Bronchial epithelial cell (primary cell): ENCODE measurements around the gene AMDHD2. TPM values are rescaled to one million over a fixed set of nuclear protein-coding genes. Genes with fewer than 3 reads are reported as not detected.

Experiments
- DNase-seq: peaks from one replicate; pipeline ENCODE4 v3.0.0-alpha.2; 2010; ENCODE audit warnings: low read depth
- FAIRE-seq: peaks from 2 replicates; lab custom pipeline; 2011; peaks lifted over from hg19 to GRCh38; lab: Jason Lieb, UNC
- H3K27me3 ChIP-seq: 2 replicates; pipeline ENCODE4 v1.5.1; 2011; ENCODE audit warnings: low read length; ENCODE audit not compliant: control insufficient read depth, insufficient read depth
- H3K36me3 ChIP-seq: 2 replicates; pipeline ENCODE4 v1.5.1; 2011; ENCODE audit warnings: low read length; ENCODE audit not compliant: control insufficient read depth, insufficient read depth
- H3K4me3 ChIP-seq: 2 replicates; pipeline ENCODE4 v1.5.1; 2011; ENCODE audit warnings: mild to moderate bottlenecking, low read depth, low read length, control low read depth
- CTCF ChIP-seq: IDR thresholded peaks from 2 replicates; pipeline ENCODE4 v1.5.1; 2011; ENCODE audit warnings: mild to moderate bottlenecking, moderate library complexity, low read length, control low read depth, inconsistent platforms; ENCODE audit not compliant: insufficient read depth, severe bottlenecking
- total RNA-seq: library from RNA; depleted of rRNA; stranded (reverse); fragments of >200 nt; gene quantifications from 2 replicates; pipeline ENCODE4 v1.2.1, GENCODE V29; 2014

The AMDHD2 gene
- total RNA-seq, 1 donor from 2014 or later: 35.8 TPM

DNA sequence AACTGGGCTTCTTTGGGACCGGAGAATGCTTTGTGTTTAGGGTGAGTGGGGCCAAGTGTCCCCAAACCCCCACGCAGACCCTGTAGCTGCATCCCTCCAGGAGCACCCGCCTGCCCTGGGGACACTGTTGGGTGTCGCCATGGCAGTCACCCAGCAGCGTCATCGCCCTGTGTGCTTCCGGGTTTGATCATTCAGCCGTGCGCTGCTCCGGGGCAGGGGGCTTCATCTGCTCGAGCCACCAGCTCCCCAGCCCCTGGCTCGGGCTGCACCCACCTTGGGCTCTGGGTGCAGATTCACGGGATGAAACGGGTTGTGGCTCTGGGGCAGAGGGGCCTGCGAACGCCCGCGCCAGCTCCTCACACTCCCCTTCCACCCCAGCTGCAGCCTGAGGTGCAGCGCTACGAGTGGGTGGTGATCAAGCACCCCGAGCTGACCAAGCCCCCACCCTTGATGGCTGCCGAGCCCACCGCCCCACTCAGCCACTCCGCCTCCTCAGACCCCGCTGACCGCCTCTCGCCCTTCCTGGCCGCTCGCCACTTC lies 20.2 kb upstream of the AMDHD2 start:
- H3K27me3 ChIP-seq: no peaks in the 10 kb centered on the region
- no peak for TF ChIP-seq CTCF
- FAIRE-seq (no peak), DNase-seq (no peak)
- H3K4me3 ChIP-seq: no peak overlapping the region
- H3K36me3 ChIP-seq: peaks cover 6% of the 10 kb centered on the region

DNA sequence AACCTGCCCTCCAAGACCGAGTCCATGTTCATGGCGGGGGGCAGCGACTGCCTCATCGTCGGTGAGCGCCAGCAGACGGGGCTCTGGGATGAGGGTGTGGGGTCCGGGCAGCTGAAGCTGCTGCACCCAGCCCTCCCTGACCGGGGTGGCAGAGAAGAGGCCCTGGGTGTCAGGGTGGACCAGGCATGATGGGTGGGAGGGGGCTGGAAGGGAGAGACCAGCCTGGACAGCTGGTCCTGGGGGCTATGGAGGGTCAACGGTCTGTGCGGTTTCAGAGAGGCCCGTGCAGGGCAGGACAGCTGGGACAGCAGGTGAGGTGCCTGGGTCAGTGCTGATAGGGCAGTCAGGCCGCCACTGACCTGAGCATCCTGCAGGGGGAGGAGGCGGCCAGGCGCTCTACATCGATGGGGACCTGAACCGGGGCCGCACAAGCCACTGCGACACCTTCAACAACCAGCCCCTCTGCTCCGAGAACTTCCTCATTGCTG lies 19.7 kb upstream of the AMDHD2 start:
- FAIRE-seq: no peak
- DNase-seq: no peak
- Histone ChIP-seq H3K36me3 (peaks cover 6% of the 10 kb centered on the region), H3K4me3 (no peak overlapping the region), H3K27me3 (no peaks in the 10 kb centered on the region)
- no peak for TF ChIP-seq CTCF

- peaks cover 6% of the 10 kb centered on the region for H3K36me3 ChIP-seq
- H3K27me3 ChIP-seq: no peaks in the 10 kb centered on the region
- FAIRE-seq (no peak), DNase-seq (peak; percentile 45)
- no peak overlapping the region for H3K4me3 ChIP-seq
- TF ChIP-seq CTCF: peak; percentile 99
Observed at GRCh38 chr16:2500918-2501750, 19.0 kb upstream of the AMDHD2 start.

GRCh38 chr16:2501946-2502895 lies 17.9 kb upstream of the AMDHD2 start:
- Histone ChIP-seq H3K36me3 (peaks cover 2% of the 10 kb centered on the region), H3K27me3 (no peaks in the 10 kb centered on the region), H3K4me3 (no peak overlapping the region)
- no peak for TF ChIP-seq CTCF
- no peak for DNase-seq
- no peak for FAIRE-seq

DNA sequence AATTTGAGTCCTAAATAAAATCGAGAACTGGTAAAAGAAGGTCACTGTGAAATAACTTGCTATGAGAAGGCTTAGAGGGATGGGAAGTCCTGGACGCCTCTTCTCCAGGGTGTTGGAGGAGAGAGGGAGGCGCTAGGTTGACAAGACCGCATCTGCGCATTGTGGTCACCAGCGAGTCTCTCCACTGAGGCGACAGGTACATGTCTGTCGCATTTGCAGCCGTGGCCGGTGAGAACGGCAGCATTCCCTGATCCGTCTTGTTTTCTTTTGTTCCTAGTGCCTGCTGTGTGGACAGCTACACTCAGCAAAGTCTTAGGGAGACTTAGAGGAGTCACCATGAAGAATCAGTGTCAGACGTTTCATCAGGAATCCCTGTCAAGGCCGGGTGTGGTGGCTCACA lies 14.5 kb upstream of the AMDHD2 start:
- peak; percentile 55 for FAIRE-seq
- TF ChIP-seq CTCF: no peak

More for the DNA sequence above, 14.5 kb upstream of the AMDHD2 start:
- DNase-seq: no peak
- Histone ChIP-seq H3K4me3 (no peak overlapping the region), H3K27me3 (no peaks in the 10 kb centered on the region), H3K36me3 (no peaks in the 10 kb centered on the region)
